ENCODE results near the gene TRPM3.

DNA sequence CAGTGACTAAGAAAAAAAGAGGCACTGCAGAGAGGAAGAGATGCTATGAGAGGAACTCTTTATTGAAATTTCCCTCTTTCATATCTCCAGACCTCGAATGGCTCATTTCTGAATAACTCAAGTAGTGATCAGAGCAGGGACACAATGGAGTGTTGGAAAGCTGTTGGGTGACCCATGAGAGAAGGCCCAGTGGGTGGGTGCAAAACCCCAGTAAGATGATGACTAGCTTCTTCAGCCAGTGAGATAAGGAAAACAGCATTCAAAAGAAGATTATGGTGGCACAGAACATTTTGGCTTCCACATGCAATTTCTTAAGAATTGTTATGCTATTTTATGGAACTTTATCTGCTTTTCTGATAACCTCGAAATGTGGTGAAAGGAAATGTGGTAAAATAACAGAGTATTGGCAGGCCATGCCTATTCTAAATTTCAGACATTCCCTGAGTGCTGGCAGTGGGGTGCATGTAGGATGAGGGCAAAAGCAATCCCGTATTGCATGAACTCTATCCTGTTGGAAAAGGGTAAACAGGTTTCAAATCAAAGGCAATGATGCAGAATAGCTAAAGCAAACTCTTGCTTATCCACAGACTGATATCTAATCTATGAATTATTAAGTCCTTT, 579.0 kb downstream of the TRPM3 start:
- TF ChIP-seq, protein P1, sequence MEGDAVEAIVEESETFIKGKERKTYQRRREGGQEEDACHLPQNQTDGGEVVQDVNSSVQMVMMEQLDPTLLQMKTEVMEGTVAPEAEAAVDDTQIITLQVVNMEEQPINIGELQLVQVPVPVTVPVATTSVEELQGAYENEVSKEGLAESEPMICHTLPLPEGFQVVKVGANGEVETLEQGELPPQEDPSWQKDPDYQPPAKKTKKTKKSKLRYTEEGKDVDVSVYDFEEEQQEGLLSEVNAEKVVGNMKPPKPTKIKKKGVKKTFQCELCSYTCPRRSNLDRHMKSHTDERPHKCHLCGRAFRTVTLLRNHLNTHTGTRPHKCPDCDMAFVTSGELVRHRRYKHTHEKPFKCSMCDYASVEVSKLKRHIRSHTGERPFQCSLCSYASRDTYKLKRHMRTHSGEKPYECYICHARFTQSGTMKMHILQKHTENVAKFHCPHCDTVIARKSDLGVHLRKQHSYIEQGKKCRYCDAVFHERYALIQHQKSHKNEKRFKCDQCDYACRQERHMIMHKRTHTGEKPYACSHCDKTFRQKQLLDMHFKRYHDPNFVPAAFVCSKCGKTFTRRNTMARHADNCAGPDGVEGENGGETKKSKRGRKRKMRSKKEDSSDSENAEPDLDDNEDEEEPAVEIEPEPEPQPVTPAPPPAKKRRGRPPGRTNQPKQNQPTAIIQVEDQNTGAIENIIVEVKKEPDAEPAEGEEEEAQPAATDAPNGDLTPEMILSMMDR (IDR thresholded peaks at IDR 0.05; ENCODE audit: low read depth, low read length), result no peak
- no peak for TF ChIP-seq EZH2phosphoT487 (IDR thresholded peaks at IDR 0.05; ENCODE audit: low read depth)

All from OCI-LY3 (cell line).